IMR-90 (cell line): ENCODE results near the gene WEE2. TPM values are rescaled to one million over a fixed set of nuclear protein-coding genes. Genes with fewer than 3 reads are reported as not detected.

Source experiments
- ATAC-seq: fragments of 200-7000 bp; cut with Tn5 transposase; 2 replicates; pipeline ENCODE4 v1.9.1; 2020; ENCODE audit warnings: low read depth, mild to moderate bottlenecking, moderate library complexity
- BruUV-seq: library from RNA; stranded (reverse); fragments of 400-500 nt; replicated peaks from 2 replicates; lab custom pipeline; 2021; lab: Mats Ljungman, UMichigan
- CTCF ChIA-PET: fragments of 300-600 bp; formaldehyde crosslinking; extraction: SDS; loops from one replicate; lab custom pipeline; 2021; ENCODE audit warnings: antibody characterized with exemption; lab: Yijun Ruan, JAX
- POLR2A ChIA-PET: fragments of 300-600 bp; sonication (Branson Sonifier 250); formaldehyde crosslinking; loops from one replicate; lab custom pipeline; 2022; ENCODE audit warnings: antibody characterized with exemption; ENCODE audit not compliant: unreplicated experiment; lab: Charles Lee
- DNase-seq: peaks from one replicate; pipeline ENCODE4 v3.0.0; 2013
- H2AFZ ChIP-seq: replicated peaks from 2 replicates; pipeline ENCODE3; 2013; ENCODE audit warnings: low read length, mild to moderate bottlenecking; ENCODE audit not compliant: poor library complexity
- H2AK5ac ChIP-seq: 2 replicates; pipeline ENCODE4 v1.6.1; 2013; ENCODE audit warnings: low read depth, low read length, inconsistent platforms
- H2AK9ac ChIP-seq: replicated peaks from 2 replicates; pipeline ENCODE3; 2013; ENCODE audit warnings: mild to moderate bottlenecking, low read depth, low read length, moderate library complexity; ENCODE audit not compliant: poor library complexity
- H2BK120ac ChIP-seq: 2 replicates; pipeline ENCODE4 v1.6.1; 2013; ENCODE audit warnings: low read depth, low read length, inconsistent platforms
- H2BK15ac ChIP-seq: 3 replicates; pipeline ENCODE4 v1.6.1; 2013; ENCODE audit warnings: low read depth, low read length, inconsistent platforms
- H2BK20ac ChIP-seq: 2 replicates; pipeline ENCODE4 v1.6.1; 2013; ENCODE audit warnings: low read depth, mild to moderate bottlenecking, inconsistent platforms, low read length, moderate library complexity
- H2BK5ac ChIP-seq: 2 replicates; pipeline ENCODE4 v1.6.1; 2013; ENCODE audit warnings: mild to moderate bottlenecking, low read depth, low read length, inconsistent platforms; ENCODE audit not compliant: poor library complexity, severe bottlenecking
- H3K14ac ChIP-seq: replicated peaks from 2 replicates; pipeline ENCODE4 v1.6.1; 2013; ENCODE audit warnings: low read depth, low read length, inconsistent platforms
- H3K18ac ChIP-seq: 2 replicates; pipeline ENCODE4 v1.6.1; 2013; ENCODE audit warnings: low read depth, low read length, control low read depth
- H3K23ac ChIP-seq: 2 replicates; pipeline ENCODE4 v1.6.1; 2013; ENCODE audit warnings: low read depth, low read length, inconsistent platforms
- H3K27ac ChIP-seq: 2 replicates; pipeline ENCODE4 v1.5.1; 2013; ENCODE audit warnings: mild to moderate bottlenecking, control low read depth, low read length; ENCODE audit not compliant: insufficient read depth
- H3K27me3 ChIP-seq: 2 replicates; pipeline ENCODE4 v1.6.1; 2013; ENCODE audit warnings: low read length; ENCODE audit not compliant: control insufficient read depth, insufficient read depth
- H3K36me3 ChIP-seq: 2 replicates; pipeline ENCODE4 v1.6.1; 2013; ENCODE audit warnings: low read length, mixed read lengths; ENCODE audit not compliant: control insufficient read depth, insufficient read depth
- H3K4ac ChIP-seq: 2 replicates; pipeline ENCODE4 v1.6.1; 2013; ENCODE audit warnings: low read depth, low read length, inconsistent platforms
- H3K4me1 ChIP-seq: 2 replicates; pipeline ENCODE4 v1.6.1; 2013; ENCODE audit warnings: low read length, mixed read lengths; ENCODE audit not compliant: control insufficient read depth, insufficient read depth
- H3K4me2 ChIP-seq: 2 replicates; pipeline ENCODE4 v1.6.1; 2013; ENCODE audit warnings: low read depth, mild to moderate bottlenecking, control low read depth, low read length, moderate library complexity
- H3K4me3 ChIP-seq: 2 replicates; pipeline ENCODE4 v1.5.1; 2013; ENCODE audit warnings: low read depth, mild to moderate bottlenecking, control low read depth, low read length, moderate library complexity; ENCODE audit not compliant: insufficient read depth
- H3K56ac ChIP-seq: 2 replicates; pipeline ENCODE4 v1.6.1; 2013; ENCODE audit warnings: low read length, inconsistent platforms; ENCODE audit not compliant: insufficient read depth; ENCODE audit errors: extremely low read depth
- H3K79me1 ChIP-seq, 2 experiments: 2 replicates each; pipeline ENCODE4 v1.6.1; 2013; ENCODE audit warnings: low read length in 2 of 2, inconsistent platforms in 1 of 2, low read depth in 1 of 2
- H3K9ac ChIP-seq: 2 replicates; pipeline ENCODE4 v1.6.1; 2013; ENCODE audit warnings: low read depth, low read length, control low read depth
- H3K9me1 ChIP-seq: 2 replicates; pipeline ENCODE4 v1.6.1; 2013; ENCODE audit warnings: low read length, inconsistent platforms; ENCODE audit not compliant: insufficient read depth
- H3K9me3 ChIP-seq: 2 replicates; pipeline ENCODE4 v1.6.1; 2013; ENCODE audit warnings: low read length; ENCODE audit not compliant: control insufficient read depth, insufficient read depth
- H4K20me1 ChIP-seq: 2 replicates; pipeline ENCODE4 v1.6.1; 2013; ENCODE audit warnings: low read length, inconsistent platforms; ENCODE audit not compliant: insufficient read depth
- H4K5ac ChIP-seq: 2 replicates; pipeline ENCODE4 v1.6.1; 2013; ENCODE audit warnings: mild to moderate bottlenecking, low read depth, low read length, control low read depth
- H4K8ac ChIP-seq, 2 experiments: 2 replicates each; pipeline ENCODE4 v1.6.1; 2013; ENCODE audit warnings: low read depth in 2 of 2, low read length in 2 of 2, control low read depth in 1 of 2, inconsistent platforms in 1 of 2
- H4K91ac ChIP-seq: 2 replicates; pipeline ENCODE4 v1.6.1; 2013; ENCODE audit warnings: low read depth, low read length, inconsistent platforms; ENCODE audit not compliant: insufficient read depth
- CEBPB ChIP-seq: IDR thresholded peaks from 2 replicates; pipeline ENCODE4 v1.6.1; 2012; ENCODE audit warnings: low read depth, low read length, improper control_type of control experiment
- RFX5 ChIP-seq: IDR thresholded peaks from 2 replicates; pipeline ENCODE4 v1.8.0; 2012; ENCODE audit warnings: low read depth, mild to moderate bottlenecking, low read length, moderate library complexity
- WGBS, 2 experiments: methylation state at CpG; one replicate each; pipeline versions ENCODE4 v1.1.5 to v1.1.7; 2013; ENCODE audit warnings: missing lambda C conversion rate in 2 of 2; ENCODE audit not compliant: insufficient read length in 1 of 2; ENCODE audit errors: extremely low coverage in 2 of 2; 5-methylcytosine and 5-hydroxymethylcytosine counted together
- dilution Hi-C: fragments of 300-500 bp; cut with HindIII; formaldehyde crosslinking; loops from one replicate; pipeline ENCODE4 v1.14.3; 2018; ENCODE audit warnings: low sequenced_read_pairs; ENCODE audit not compliant: unreplicated experiment
- in situ Hi-C: fragments of 300-500 bp; cut with MboI; formaldehyde crosslinking; loops from 3 replicates; pipeline ENCODE4 v1.14.3; 2019; ENCODE audit warnings: low sequenced_read_pairs, inconsistent platforms, mixed read lengths
- intact Hi-C: fragments of 100-400 bp; cut with micrococcal nuclease; formaldehyde crosslinking; loops from 2 replicates; pipeline ENCODE4 v1.10.0; 2022
- polyA plus RNA-seq, 3 experiments: library from polyadenylated mRNA; depleted of rRNA; stranded (reverse); fragments of >200 nt; gene quantifications; 2 replicates each; pipeline ENCODE4 v1.2.3, GENCODE V29; 2012; ENCODE audit warnings: low replicate concordance in 1 of 3
- total RNA-seq: library from RNA; depleted of rRNA; stranded (reverse); fragments of >200 nt; gene quantifications from 2 replicates; pipeline ENCODE4 v1.2.3, GENCODE V29; 2012

WEE2 gene
- total and polyA plus RNA-seq, 2 of the 4 experiments (the other 2 are of a cell fraction): not detected

- Histone ChIP-seq H3K27me3 (no peaks in the 10 kb centered on the region), H2AFZ (no peak overlapping the region), H3K27ac (no peak overlapping the region), H3K9me1 (no peaks in the 10 kb centered on the region), H2BK5ac (no peak overlapping the region), H3K23ac (no peak overlapping the region), H4K8ac (no peak overlapping the region), H3K18ac (no peak overlapping the region), H3K9ac (no peak overlapping the region), H3K56ac (no peak overlapping the region), H3K4me3 (no peak overlapping the region), H2BK15ac (no peak overlapping the region), H2AK5ac (no peak overlapping the region), H3K9me3 (no peaks in the 10 kb centered on the region), H3K36me3 (no peaks in the 10 kb centered on the region), H3K14ac (no peak overlapping the region), H2BK120ac (no peak overlapping the region), H2AK9ac (no peak overlapping the region), H4K20me1 (no peaks in the 10 kb centered on the region; the same call in 1 of the 2 replicates), H3K4ac (no peak overlapping the region), H3K79me1 (peaks cover 7 to 11% of the 10 kb centered on the region in 2 experiments; a peak in 2 of 4 replicates), H3K4me2 (no peak overlapping the region), H4K91ac (no peak overlapping the region), H4K5ac (no peak overlapping the region), H3K4me1 (no peaks in the 10 kb centered on the region), H2BK20ac (no peak overlapping the region)
- ATAC-seq (no peak), DNase-seq (no peak)
- in situ Hi-C loops: no loop called here
- ChIA-PET CTCF (no interaction called here), POLR2A (no interaction called here)
- TF ChIP-seq CEBPB (peak; percentile 77), RFX5 (no peak)
- intact Hi-C loops: no loop called here
- no CpG with 5 or more reads among the region's 3 CpGs for WGBS, 2 experiments
- dilution Hi-C loops: no loop called here
- no TSS peak for BruUV-seq
Measured at GRCh38 chr7:141693082-141693481, 15.1 kb upstream of the WEE2 start.
